ENCODE results near the gene APOE.
"Not testable (repeated sequence)": the region's sequence is repeated elsewhere in the genome, so short reads cannot be mapped to it uniquely, and the experiment has no call there.

The APOE gene

GRCh38 chr19:44883922-44884321 lies 21.7 kb upstream of the APOE start:
- DNase-seq = no peak

- no peak for DNase-seq
These were observed 21.0 kb upstream of the APOE start for GRCh38 chr19:44884566-44884965.

GRCh38 chr19:44886141-44886540 lies 19.5 kb upstream of the APOE start:
- no peak for DNase-seq

GRCh38 chr19:44887648-44888047 lies 17.9 kb upstream of the APOE start:
- no peak for DNase-seq

GRCh38 chr19:44888335-44888734 lies 17.3 kb upstream of the APOE start:
- not testable (repeated sequence) for DNase-seq

- peak in 1 of 58 donors; percentile 7 for DNase-seq
These were observed 15.7 kb upstream of the APOE start for GRCh38 chr19:44889830-44890365.

- DNase-seq = peak; percentile 97 to 100 (median 100)
These were observed 15.1 kb upstream of the APOE start for GRCh38 chr19:44890366-44891015.

GRCh38 chr19:44891016-44891882 lies 14.3 kb upstream of the APOE start, which contains the start of gene TOMM40:
Gene TOMM40 (plus strand): TSS chr19:44891254. CDS start chr19:44891416, 162 bp downstream.
- peak in 4 of 58 donors; percentile 44 to 100 (median 99) for DNase-seq

GRCh38 chr19:44892932-44893331 lies 12.7 kb upstream of the APOE start:
- DNase-seq = no peak

- DNase-seq = no peak
These were observed 12.1 kb upstream of the APOE start for GRCh38 chr19:44893332-44894051.

- no peak for DNase-seq
These were observed 11.6 kb upstream of the APOE start for GRCh38 chr19:44894052-44894400.

GRCh38 chr19:44894946-44895345 lies 10.7 kb upstream of the APOE start:
- DNase-seq = no peak

- no peak for DNase-seq
These were observed 7.8 kb upstream of the APOE start for GRCh38 chr19:44897835-44898234.

- DNase-seq = no peak
These were observed 5.0 kb upstream of the APOE start for GRCh38 chr19:44900328-44901244.

- no peak for DNase-seq
These were observed 2.4 kb upstream of the APOE start for GRCh38 chr19:44903216-44903601.

GRCh38 chr19:44903602-44904425 lies 1.8 kb upstream of the APOE start:
- peak in 56 of 58 donors; percentile 3 to 88 (median 58) for DNase-seq

GRCh38 chr19:44904426-44904994 lies 1.1 kb upstream of the APOE start:
- DNase-seq = no peak

GRCh38 chr19:44907613-44908012 lies 2.0 kb downstream of the APOE start:
- DNase-seq = no peak
